ENCODE data around the gene AMMECR1L. TPM values are rescaled to one million over a fixed set of nuclear protein-coding genes. Genes with fewer than 3 reads are reported as not detected.
A peak's percentile ranks its signal among the peaks of the same experiment; 100 is the strongest.
"Not testable (repeated sequence)": the region's sequence is repeated elsewhere in the genome, so short reads cannot be mapped to it uniquely, and the experiment has no call there.

Gene AMMECR1L
- total RNA-seq, 5 donors from 2014 or later (not counting 1 experiment from before 2014, with no cell fraction given): 10.2 to 18.1 (median 15.0) TPM

- 90% methylated on average over 2 of the region's 4 CpGs for WGBS (ENCODE audit: insufficient coverage)
- no peaks in the 10 kb centered on the region for H3K27me3 ChIP-seq (replicated peaks in 1 of 2; ENCODE audit: control insufficient read depth in 2 of 2, extremely low read depth in 1 of 2, insufficient read depth in 2 of 2, low read length in 1 of 2)
- peaks cover 0 to 10% (median 5%) of the 10 kb centered on the region in 3 donors for H3K4me1 Mint-ChIP-seq
- no peak overlapping the region for H3K27ac ChIP-seq (ENCODE audit: low read length)
- H3K4me3 Mint-ChIP-seq: no peak overlapping the region
- H3K4me1 ChIP-seq (ENCODE audit: control insufficient read depth in 1 of 2, extremely low read depth in 1 of 2, insufficient read depth in 2 of 2, low read length in 2 of 2): no peaks in the 10 kb centered on the region
- H3K9me3 Mint-ChIP-seq: peaks cover 0 to 3% (median 0%) of the 10 kb centered on the region in 3 donors
- peaks cover 7% of the 10 kb centered on the region for H3K36me3 Mint-ChIP-seq
- POLR2A ChIA-PET: interaction anchor here in 1 of 2 donors (0.6 kb wide), 1 partner anchor 13 kb away, joined by 6 read pairs; no protein-coding TSS in a partner anchor
- H3K9me3 ChIP-seq: no peaks in the 10 kb centered on the region
- H3K36me3 ChIP-seq (ENCODE audit: control insufficient read depth in 2 of 2, extremely low read depth in 1 of 2, insufficient read depth in 1 of 2, low read length in 1 of 2): peaks cover 0 to 7% of the 10 kb centered on the region in 2 donors
- no peak overlapping the region for H3K4me3 ChIP-seq (ENCODE audit: control insufficient read depth in 1 of 2, extremely low read depth in 1 of 2, low read length in 1 of 2)
- H3K27me3 Mint-ChIP-seq: no peaks in the 10 kb centered on the region
- DNase-seq (no peak), ATAC-seq (replicated peaks in 1 of 4) (no peak)
- H3K27ac Mint-ChIP-seq: no peak overlapping the region
- CTCF ChIA-PET: no interaction called here
Observed at GRCh38 chr2:127840893-127841292, 44.9 kb downstream of the AMMECR1L start.

- Histone ChIP-seq H3K36me3 (ENCODE audit: control insufficient read depth in 2 of 2, extremely low read depth in 1 of 2, insufficient read depth in 1 of 2, low read length in 1 of 2) (no peaks in the 10 kb centered on the region), H3K27ac (ENCODE audit: low read length) (no peak overlapping the region), H3K27me3 (replicated peaks in 1 of 2; ENCODE audit: control insufficient read depth in 2 of 2, extremely low read depth in 1 of 2, insufficient read depth in 2 of 2, low read length in 1 of 2) (peaks cover 0 to 7% of the 10 kb centered on the region in 2 experiments), H3K9me3 (no peaks in the 10 kb centered on the region), H3K4me1 (ENCODE audit: control insufficient read depth in 1 of 2, extremely low read depth in 1 of 2, insufficient read depth in 2 of 2, low read length in 2 of 2) (peaks cover 2 to 13% of the 10 kb centered on the region in 2 experiments), H3K4me3 (ENCODE audit: control insufficient read depth in 1 of 2, extremely low read depth in 1 of 2, low read length in 1 of 2) (no peak overlapping the region)
- Mint-ChIP-seq H3K9me3 (no peaks in the 10 kb centered on the region), H3K27me3 (no peaks in the 10 kb centered on the region), H3K36me3 (no peaks in the 10 kb centered on the region), H3K4me1 (peaks cover 8 to 11% (median 10%) of the 10 kb centered on the region in 3 donors), H3K4me3 (no peak overlapping the region), H3K27ac (no peak overlapping the region)
- DNase-seq (no peak), ATAC-seq (replicated peaks in 1 of 4) (no peak)
- ChIA-PET CTCF (interaction anchor here in 1 of 2 donors (0.7 kb wide), 1 partner anchor 192 kb away, joined by 6 read pairs; no protein-coding TSS in a partner anchor), POLR2A (no interaction called here)
- no CpG with 5 or more reads among the region's 3 CpGs for WGBS (ENCODE audit: insufficient coverage)
Observed at GRCh38 chr2:127834951-127835350, 50.8 kb downstream of the AMMECR1L start.

GRCh38 chr2:127829845-127830246, 55.9 kb downstream of the AMMECR1L start:
- peaks cover 0 to 12% (median 7%) of the 10 kb centered on the region in 3 donors for H3K9me3 Mint-ChIP-seq
- H3K27me3 Mint-ChIP-seq: no peaks in the 10 kb centered on the region
- ChIA-PET POLR2A (interaction anchor here (0.6 to 1.0 kb wide), 6 partner anchors 21 to 419 kb away, joined by 3 to 11 read pairs (median 4); partner anchors contain the start of gene POLR2D (in 1 of the 2)), CTCF (interaction anchor here in 1 of 2 donors (0.8 to 1.3 kb wide), 2 partner anchors 19 to 28 kb away, joined by 4 to 9 read pairs; partner anchors contain the start of genes POLR2D and WDR33)
- ATAC-seq (replicated peaks in 1 of 4) (peak; percentile 92 to 100 (median 96)), DNase-seq (peak; percentile 1 to 85 (median 66))
- no CpG with 5 or more reads among the region's 5 CpGs for WGBS (ENCODE audit: insufficient coverage)
- H3K4me3 ChIP-seq (ENCODE audit: control insufficient read depth in 1 of 2, extremely low read depth in 1 of 2, low read length in 1 of 2): no peak overlapping the region
- peak overlapping the region; percentile 80 for H3K27ac ChIP-seq (ENCODE audit: low read length)
- no peaks in the 10 kb centered on the region for H3K36me3 ChIP-seq (ENCODE audit: control insufficient read depth in 2 of 2, extremely low read depth in 1 of 2, insufficient read depth in 1 of 2, low read length in 1 of 2)
- peaks cover 8 to 24% of the 10 kb centered on the region in 2 experiments for H3K4me1 ChIP-seq (ENCODE audit: control insufficient read depth in 1 of 2, extremely low read depth in 1 of 2, insufficient read depth in 2 of 2, low read length in 2 of 2)
- H3K27me3 ChIP-seq (replicated peaks in 1 of 2; ENCODE audit: control insufficient read depth in 2 of 2, extremely low read depth in 1 of 2, insufficient read depth in 2 of 2, low read length in 1 of 2): peaks cover 0 to 7% of the 10 kb centered on the region in 2 experiments
- H3K9me3 ChIP-seq: no peaks in the 10 kb centered on the region
- H3K4me1 Mint-ChIP-seq: peaks cover 24 to 33% (median 26%) of the 10 kb centered on the region in 3 donors
- H3K36me3 Mint-ChIP-seq: peaks cover 2% of the 10 kb centered on the region
- H3K4me3 Mint-ChIP-seq: peak overlapping the region in 2 of 3 donors; percentile 50 to 58
- H3K27ac Mint-ChIP-seq: peak overlapping the region; percentile 81 to 90

GRCh38 chr2:127826708-127827107, 59.0 kb downstream of the AMMECR1L start:
- Mint-ChIP-seq H3K9me3 (peaks cover 0 to 12% (median 7%) of the 10 kb centered on the region in 3 donors), H3K4me1 (peaks cover 24 to 33% (median 26%) of the 10 kb centered on the region in 3 donors)
- not testable (repeated sequence) for DNase-seq; H3K27ac ChIP-seq (ENCODE audit: low read length); H3K27me3 Mint-ChIP-seq; H3K4me3 ChIP-seq (ENCODE audit: control insufficient read depth in 1 of 2, extremely low read depth in 1 of 2, low read length in 1 of 2); H3K9me3 ChIP-seq; H3K4me3 Mint-ChIP-seq; ATAC-seq (replicated peaks in 1 of 4); H3K36me3 ChIP-seq (ENCODE audit: control insufficient read depth in 2 of 2, extremely low read depth in 1 of 2, insufficient read depth in 1 of 2, low read length in 1 of 2); H3K36me3 Mint-ChIP-seq; H3K27me3 ChIP-seq (replicated peaks in 1 of 2; ENCODE audit: control insufficient read depth in 2 of 2, extremely low read depth in 1 of 2, insufficient read depth in 2 of 2, low read length in 1 of 2); H3K27ac Mint-ChIP-seq
- WGBS (ENCODE audit: insufficient coverage): 100% methylated on average over 2 of the region's 2 CpGs
- ChIA-PET CTCF (interaction anchor here in 1 of 2 donors (0.8 to 1.0 kb wide), 2 partner anchors 26 to 264 kb away, joined by 3 to 4 read pairs; partner anchors contain the start of gene UGGT1), POLR2A (interaction anchor here in 1 of 2 donors (0.5 kb wide), 1 partner anchor 18 kb away, joined by 3 read pairs; no protein-coding TSS in a partner anchor)
- peaks cover 8 to 24% of the 10 kb centered on the region in 2 experiments for H3K4me1 ChIP-seq (ENCODE audit: control insufficient read depth in 1 of 2, extremely low read depth in 1 of 2, insufficient read depth in 2 of 2, low read length in 2 of 2)

GRCh38 chr2:127826047-127826446, 59.7 kb downstream of the AMMECR1L start:
- Histone ChIP-seq H3K4me3 (ENCODE audit: control insufficient read depth in 1 of 2, extremely low read depth in 1 of 2, low read length in 1 of 2) (no peak overlapping the region), H3K36me3 (ENCODE audit: control insufficient read depth in 2 of 2, extremely low read depth in 1 of 2, insufficient read depth in 1 of 2, low read length in 1 of 2) (no peaks in the 10 kb centered on the region), H3K27me3 (replicated peaks in 1 of 2; ENCODE audit: control insufficient read depth in 2 of 2, extremely low read depth in 1 of 2, insufficient read depth in 2 of 2, low read length in 1 of 2) (no peaks in the 10 kb centered on the region), H3K9me3 (no peaks in the 10 kb centered on the region), H3K4me1 (ENCODE audit: control insufficient read depth in 1 of 2, extremely low read depth in 1 of 2, insufficient read depth in 2 of 2, low read length in 2 of 2) (peaks cover 8 to 21% of the 10 kb centered on the region in 2 experiments), H3K27ac (ENCODE audit: low read length) (no peak overlapping the region)
- DNase-seq (no peak), ATAC-seq (replicated peaks in 1 of 4) (no peak)
- Mint-ChIP-seq H3K27me3 (no peaks in the 10 kb centered on the region), H3K36me3 (peaks cover 3% of the 10 kb centered on the region), H3K4me1 (peaks cover 22 to 31% (median 24%) of the 10 kb centered on the region in 3 donors), H3K9me3 (peaks cover 2 to 13% (median 7%) of the 10 kb centered on the region in 3 donors), H3K4me3 (no peak overlapping the region), H3K27ac (no peak overlapping the region)
- ChIA-PET POLR2A (interaction anchor here in 1 of 2 donors (0.5 kb wide), 1 partner anchor 20 kb away, joined by 3 read pairs; no protein-coding TSS in a partner anchor), CTCF (interaction anchor here in 1 of 2 donors (1.0 kb wide), 1 partner anchor 25 kb away, joined by 3 read pairs; no protein-coding TSS in a partner anchor)
- 97% methylated on average over 4 of the region's 12 CpGs for WGBS (ENCODE audit: insufficient coverage)

- DNase-seq (no peak), ATAC-seq (replicated peaks in 1 of 4) (no peak)
- Mint-ChIP-seq H3K27ac (no peak overlapping the region), H3K4me1 (no peaks in the 10 kb centered on the region), H3K9me3 (peaks cover 0 to 15% (median 13%) of the 10 kb centered on the region in 3 donors), H3K4me3 (no peak overlapping the region), H3K36me3 (peaks cover 5% of the 10 kb centered on the region), H3K27me3 (peaks cover 7% of the 10 kb centered on the region in 2 donors)
- H3K9me3 ChIP-seq: no peaks in the 10 kb centered on the region
- no peaks in the 10 kb centered on the region for H3K27me3 ChIP-seq (replicated peaks in 1 of 2; ENCODE audit: control insufficient read depth in 2 of 2, extremely low read depth in 1 of 2, insufficient read depth in 2 of 2, low read length in 1 of 2)
- CTCF ChIA-PET: interaction anchor here (0.5 kb wide), 2 partner anchors 48 to 263 kb away, joined by 3 to 5 read pairs; no protein-coding TSS in a partner anchor
- no peaks in the 10 kb centered on the region for H3K4me1 ChIP-seq (ENCODE audit: control insufficient read depth in 1 of 2, extremely low read depth in 1 of 2, insufficient read depth in 2 of 2, low read length in 2 of 2)
- no peaks in the 10 kb centered on the region for H3K36me3 ChIP-seq (ENCODE audit: control insufficient read depth in 2 of 2, extremely low read depth in 1 of 2, insufficient read depth in 1 of 2, low read length in 1 of 2)
- WGBS (ENCODE audit: insufficient coverage): 81% methylated on average over 5 of the region's 6 CpGs
- H3K27ac ChIP-seq (ENCODE audit: low read length): no peak overlapping the region
- POLR2A ChIA-PET: interaction anchor here in 1 of 2 donors (0.6 kb wide), 1 partner anchor 302 kb away, joined by 5 read pairs; no protein-coding TSS in a partner anchor
- no peak overlapping the region for H3K4me3 ChIP-seq (ENCODE audit: control insufficient read depth in 1 of 2, extremely low read depth in 1 of 2, low read length in 1 of 2)
Observed at GRCh38 chr2:127820080-127820668, 65.6 kb downstream of the AMMECR1L start.
